Muscle layer of duodenum (tissue), 2 donors: Measurements from ENCODE around the gene TYMS.

Experiments
- H3K27ac ChIP-seq: one replicate; pipeline ENCODE4 v1.7.0; 2013; ENCODE audit warnings: mild to moderate bottlenecking, low read length
- H3K27me3 ChIP-seq: one replicate; pipeline ENCODE4 v1.7.0; 2013; ENCODE audit warnings: low read depth, mild to moderate bottlenecking, control low read depth, low read length
- H3K36me3 ChIP-seq, 2 donors: one replicate each; pipeline ENCODE4 v1.7.0; 2013; ENCODE audit warnings: low read length in 2 of 2, control low read depth in 1 of 2, mild to moderate bottlenecking in 1 of 2; ENCODE audit not compliant: insufficient read depth in 2 of 2, control insufficient read depth in 1 of 2
- H3K4me1 ChIP-seq, 2 donors: one replicate each; pipeline ENCODE4 v1.7.0; 2013; ENCODE audit warnings: low read length in 2 of 2, mild to moderate bottlenecking in 2 of 2, control low read depth in 1 of 2, moderate library complexity in 1 of 2; ENCODE audit not compliant: insufficient read depth in 2 of 2, control insufficient read depth in 1 of 2
- H3K4me3 ChIP-seq, 2 donors: one replicate each; pipeline ENCODE4 v1.7.0; 2013; ENCODE audit warnings: low read length in 2 of 2, low read depth in 1 of 2, mild to moderate bottlenecking in 1 of 2
- H3K9me3 ChIP-seq, 2 donors: one replicate each; pipeline ENCODE4 v1.7.0; 2013; ENCODE audit warnings: low read length in 2 of 2, control low read depth in 1 of 2, mild to moderate bottlenecking in 1 of 2; ENCODE audit not compliant: control insufficient read depth in 1 of 2
- donor health status: healthy.

The TYMS gene

DNA sequence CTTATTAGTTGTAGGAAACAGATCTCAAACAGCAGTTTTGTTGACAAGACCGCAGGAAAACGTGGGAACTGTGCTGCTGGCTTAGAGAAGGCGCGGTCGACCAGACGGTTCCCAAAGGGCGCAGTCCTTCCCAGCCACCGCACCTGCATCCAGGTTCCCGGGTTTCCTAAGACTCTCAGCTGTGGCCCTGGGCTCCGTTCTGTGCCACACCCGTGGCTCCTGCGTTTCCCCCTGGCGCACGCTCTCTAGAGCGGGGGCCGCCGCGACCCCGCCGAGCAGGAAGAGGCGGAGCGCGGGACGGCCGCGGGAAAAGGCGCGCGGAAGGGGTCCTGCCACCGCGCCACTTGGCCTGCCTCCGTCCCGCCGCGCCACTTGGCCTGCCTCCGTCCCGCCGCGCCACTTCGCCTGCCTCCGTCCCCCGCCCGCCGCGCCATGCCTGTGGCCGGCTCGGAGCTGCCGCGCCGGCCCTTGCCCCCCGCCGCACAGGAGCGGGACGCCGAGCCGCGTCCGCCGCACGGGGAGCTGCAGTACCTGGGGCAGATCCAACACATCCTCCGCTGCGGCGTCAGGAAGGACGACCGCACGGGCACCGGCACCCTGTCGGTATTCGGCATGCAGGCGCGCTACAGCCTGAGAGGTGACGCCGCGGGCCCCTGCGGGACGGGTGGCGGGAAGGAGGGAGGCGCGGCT, at the start of gene TYMS:
TYMS (plus strand) TSS at position 343 of the 690 bp plus-strand sequence; CDS start at position 433, 90 bp downstream.
- Histone ChIP-seq H3K27ac (no peak within 1 kb of the TSS), H3K4me1 (no peaks in the 10 kb centered on the region), H3K9me3 (no peaks in the 10 kb centered on the region), H3K36me3 (no peaks in the 10 kb centered on the region), H3K27me3 (no peaks in the 10 kb centered on the region), H3K4me3 (peak within 1 kb of the TSS; percentile 73 to 89)

DNA sequence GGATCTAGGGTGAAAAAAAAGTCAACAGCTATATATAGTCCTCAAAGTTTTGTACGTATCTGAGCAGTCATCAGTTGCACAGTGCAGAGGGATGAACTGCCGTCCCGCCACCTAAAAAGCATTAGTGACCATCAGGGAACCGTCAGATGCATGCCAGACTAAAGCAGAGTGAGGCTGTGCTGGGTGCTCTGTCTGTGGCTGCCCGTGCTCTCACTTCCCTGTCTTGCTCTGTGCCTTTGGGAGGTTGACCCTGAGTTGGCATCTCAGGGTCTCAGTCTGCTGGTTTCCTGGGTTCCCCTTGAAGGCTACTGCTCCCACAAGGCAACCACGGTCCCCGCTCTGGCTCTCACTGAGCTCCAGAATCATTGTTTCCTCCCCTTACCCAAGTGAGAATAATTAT, 49.5 kb upstream of the TYMS start:
- no peaks in the 10 kb centered on the region for H3K9me3 ChIP-seq
- H3K36me3 ChIP-seq, result no peaks in the 10 kb centered on the region
- H3K27ac ChIP-seq, result no peak overlapping the region
- H3K4me1 ChIP-seq, result no peaks in the 10 kb centered on the region
- no peak overlapping the region for H3K4me3 ChIP-seq
- no peaks in the 10 kb centered on the region for H3K27me3 ChIP-seq

DNA sequence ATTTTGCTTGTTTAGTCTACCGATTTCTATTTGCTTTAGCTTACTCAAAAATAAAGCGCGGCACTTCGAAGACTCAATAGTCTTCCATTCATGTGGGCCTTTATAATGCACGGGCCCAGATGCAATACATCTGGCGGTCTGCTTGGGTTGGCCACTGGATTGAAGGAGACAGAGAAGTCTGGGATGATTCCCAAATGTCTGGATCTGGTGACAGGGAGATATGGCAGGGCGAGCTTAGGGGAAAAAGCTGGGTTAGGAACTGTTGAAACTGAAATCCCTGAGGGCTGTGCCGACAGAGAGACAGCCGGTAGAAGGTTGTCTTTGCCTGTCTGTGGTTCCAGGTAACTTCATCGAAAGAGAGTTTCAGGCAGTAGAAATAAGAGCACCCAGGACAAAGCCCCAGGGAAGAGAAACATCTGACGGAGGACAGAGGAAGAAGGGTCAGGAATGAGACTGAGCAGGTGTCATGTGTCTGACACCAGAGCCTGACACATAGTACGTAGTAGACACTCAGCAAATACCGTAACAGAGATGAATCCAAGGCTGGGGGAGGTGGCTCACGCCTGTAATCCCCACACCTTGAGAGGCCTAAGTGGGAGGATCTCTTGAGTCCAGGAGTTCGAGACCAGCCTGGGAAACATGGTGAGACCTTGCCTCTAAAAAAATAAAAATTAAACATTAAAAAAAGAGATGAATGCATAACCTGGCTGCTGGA, 47.1 kb upstream of the TYMS start:
- Histone ChIP-seq H3K27ac (no peak overlapping the region), H3K9me3 (no peaks in the 10 kb centered on the region), H3K36me3 (no peaks in the 10 kb centered on the region), H3K4me3 (no peak overlapping the region), H3K4me1 (no peaks in the 10 kb centered on the region), H3K27me3 (no peaks in the 10 kb centered on the region)

DNA sequence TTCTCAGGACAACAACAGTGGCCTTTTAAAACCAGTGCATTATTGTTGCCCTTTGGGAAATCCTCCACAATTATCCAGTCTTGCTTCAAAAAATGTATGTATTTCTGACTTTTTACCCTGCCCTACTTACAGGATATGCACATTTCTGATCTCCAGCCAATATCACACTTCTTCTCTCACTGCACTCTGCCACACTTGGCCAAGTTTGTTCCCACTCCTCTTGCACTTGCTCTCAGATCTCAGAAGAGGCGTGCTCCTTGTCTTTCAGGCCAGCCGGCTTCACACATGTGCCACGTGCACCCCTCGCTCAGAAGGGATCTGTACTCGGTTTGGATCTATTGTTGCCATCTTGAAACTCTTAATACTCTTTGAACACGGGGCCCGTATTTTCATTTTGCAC, 45.3 kb upstream of the TYMS start:
- no peaks in the 10 kb centered on the region for H3K9me3 ChIP-seq
- no peaks in the 10 kb centered on the region for H3K27me3 ChIP-seq
- no peaks in the 10 kb centered on the region for H3K4me1 ChIP-seq
- no peak overlapping the region for H3K27ac ChIP-seq
- no peak overlapping the region for H3K4me3 ChIP-seq
- no peaks in the 10 kb centered on the region for H3K36me3 ChIP-seq

DNA sequence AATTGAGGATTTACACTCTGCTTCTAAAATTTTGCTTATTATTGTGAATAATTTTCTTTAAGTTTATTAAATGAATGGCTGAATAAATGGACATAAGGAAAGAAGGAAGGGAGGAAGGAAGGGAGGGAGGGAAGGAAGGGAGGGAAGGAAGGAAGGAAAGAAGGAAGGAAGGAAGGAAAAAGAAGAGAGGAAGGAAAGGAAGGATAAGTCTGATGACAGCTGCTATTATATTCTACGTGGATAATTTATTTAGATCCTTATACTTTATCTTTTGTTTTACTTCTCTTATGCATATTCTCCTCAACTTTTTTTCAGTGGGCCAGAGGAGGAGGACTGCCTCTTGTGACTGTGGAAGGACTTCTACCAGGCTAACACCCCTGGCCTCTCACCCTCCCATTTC, 43.3 kb upstream of the TYMS start:
- H3K36me3 ChIP-seq, result no peaks in the 10 kb centered on the region
- no peaks in the 10 kb centered on the region for H3K27me3 ChIP-seq
- no peaks in the 10 kb centered on the region for H3K4me1 ChIP-seq
- no peaks in the 10 kb centered on the region for H3K9me3 ChIP-seq
- H3K27ac ChIP-seq, result no peak overlapping the region
- no peak overlapping the region for H3K4me3 ChIP-seq

DNA sequence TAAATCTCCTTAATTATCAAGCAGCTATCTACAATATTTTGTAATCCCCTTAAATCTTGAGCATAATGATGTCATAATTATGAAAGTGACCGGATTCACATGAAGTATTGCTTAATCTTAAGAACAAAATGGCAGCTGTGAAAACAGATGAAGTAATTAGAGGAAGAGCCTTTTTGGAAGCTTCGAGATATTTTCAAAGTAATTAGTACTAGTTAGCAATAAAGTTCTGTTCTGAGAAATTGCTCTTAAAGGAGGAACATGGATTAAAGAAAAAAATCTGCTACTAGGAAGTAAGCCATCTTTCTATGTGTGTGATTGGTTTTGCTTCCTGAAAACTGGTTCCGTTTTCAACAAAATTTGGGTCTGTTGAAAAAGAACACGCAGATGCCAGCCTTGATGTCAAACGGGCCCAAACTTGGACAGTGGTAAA, 42.3 kb upstream of the TYMS start:
- no peak overlapping the region for H3K27ac ChIP-seq
- no peak overlapping the region for H3K4me3 ChIP-seq
- no peaks in the 10 kb centered on the region for H3K4me1 ChIP-seq
- no peaks in the 10 kb centered on the region for H3K27me3 ChIP-seq
- no peaks in the 10 kb centered on the region for H3K36me3 ChIP-seq
- no peaks in the 10 kb centered on the region for H3K9me3 ChIP-seq

DNA sequence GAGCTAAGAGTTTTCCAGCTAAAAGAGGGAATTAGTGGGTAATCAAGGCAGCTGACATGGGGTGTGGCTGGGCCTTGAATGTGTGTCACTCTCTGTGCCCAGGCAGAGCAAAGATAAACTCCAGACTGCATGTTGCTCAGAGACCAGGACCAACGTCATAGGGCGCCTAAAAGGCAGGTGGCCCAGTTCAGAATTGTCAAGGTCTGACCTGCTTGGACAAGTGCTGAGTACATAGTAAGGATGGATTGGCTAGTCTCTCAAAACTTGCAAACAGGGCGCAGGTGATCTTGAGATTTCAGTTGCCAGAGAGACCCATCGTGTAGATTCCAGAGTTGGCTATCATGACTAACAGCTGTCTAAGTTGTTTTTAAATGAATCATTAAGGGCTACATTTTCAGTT, 41.7 kb upstream of the TYMS start:
- no peaks in the 10 kb centered on the region for H3K27me3 ChIP-seq
- no peak overlapping the region for H3K27ac ChIP-seq
- H3K4me1 ChIP-seq, result no peaks in the 10 kb centered on the region

DNA sequence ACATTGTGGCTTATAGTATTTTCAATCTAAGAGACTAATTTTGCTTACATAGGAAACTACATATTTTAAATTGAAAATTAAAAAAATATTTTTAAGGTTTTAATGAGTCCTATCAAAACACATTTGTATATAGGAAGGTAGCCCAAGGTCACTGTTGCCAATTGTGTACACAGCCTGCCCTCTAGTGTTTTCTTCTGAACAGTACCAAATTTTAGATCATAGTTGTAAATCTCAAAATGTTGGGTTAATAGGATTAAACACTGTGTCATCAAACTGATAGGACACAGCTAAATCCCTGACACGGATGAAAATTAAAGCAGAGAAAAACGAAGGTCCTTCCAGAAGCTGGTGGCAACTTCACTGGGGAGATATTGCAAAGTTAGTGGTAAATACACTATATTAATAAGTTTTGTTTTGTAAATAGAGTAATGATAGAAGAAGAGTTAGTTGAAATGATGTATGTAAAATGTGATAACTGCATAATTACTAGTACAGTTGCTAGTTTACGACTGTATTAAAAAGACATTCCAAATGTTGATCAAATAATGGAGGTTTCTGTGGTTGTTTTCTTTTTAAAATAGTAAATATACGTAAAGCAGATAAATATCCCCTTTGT, 41.0 kb upstream of the TYMS start:
- Histone ChIP-seq H3K36me3 (no peaks in the 10 kb centered on the region), H3K27ac (no peak overlapping the region), H3K4me3 (no peak overlapping the region), H3K27me3 (no peaks in the 10 kb centered on the region), H3K9me3 (no peaks in the 10 kb centered on the region), H3K4me1 (no peaks in the 10 kb centered on the region)

More for the DNA sequence above, 41.7 kb upstream of the TYMS start:
- Histone ChIP-seq H3K4me3 (no peak overlapping the region), H3K36me3 (no peaks in the 10 kb centered on the region), H3K9me3 (no peaks in the 10 kb centered on the region)

DNA sequence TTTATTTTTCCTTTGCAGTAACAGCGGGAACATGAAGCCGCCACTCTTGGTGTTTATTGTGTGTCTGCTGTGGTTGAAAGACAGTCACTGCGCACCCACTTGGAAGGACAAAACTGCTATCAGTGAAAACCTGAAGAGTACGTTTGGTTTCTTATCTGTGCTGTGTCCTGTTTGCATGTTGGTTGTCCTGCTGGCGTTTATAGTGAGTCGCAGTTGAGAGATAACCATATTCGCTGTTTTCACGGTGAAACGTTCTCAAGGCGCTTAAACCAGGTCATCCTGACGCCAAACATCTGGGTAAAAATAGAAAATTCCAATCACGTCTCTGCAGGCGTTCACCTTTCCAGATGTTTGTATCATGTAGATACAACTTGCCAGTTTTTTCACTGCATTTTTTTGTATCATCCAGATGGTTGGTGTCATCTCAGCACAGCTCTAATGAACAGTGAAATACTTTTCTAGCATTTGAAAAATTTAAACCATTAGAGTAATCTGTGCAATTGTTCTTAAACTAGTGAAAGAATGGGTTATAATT, 39.4 kb upstream of the TYMS start:
- no peaks in the 10 kb centered on the region for H3K27me3 ChIP-seq
- H3K9me3 ChIP-seq, result no peaks in the 10 kb centered on the region
- no peak overlapping the region for H3K4me3 ChIP-seq
- H3K27ac ChIP-seq, result no peak overlapping the region
- no peaks in the 10 kb centered on the region for H3K36me3 ChIP-seq
- no peaks in the 10 kb centered on the region for H3K4me1 ChIP-seq

DNA sequence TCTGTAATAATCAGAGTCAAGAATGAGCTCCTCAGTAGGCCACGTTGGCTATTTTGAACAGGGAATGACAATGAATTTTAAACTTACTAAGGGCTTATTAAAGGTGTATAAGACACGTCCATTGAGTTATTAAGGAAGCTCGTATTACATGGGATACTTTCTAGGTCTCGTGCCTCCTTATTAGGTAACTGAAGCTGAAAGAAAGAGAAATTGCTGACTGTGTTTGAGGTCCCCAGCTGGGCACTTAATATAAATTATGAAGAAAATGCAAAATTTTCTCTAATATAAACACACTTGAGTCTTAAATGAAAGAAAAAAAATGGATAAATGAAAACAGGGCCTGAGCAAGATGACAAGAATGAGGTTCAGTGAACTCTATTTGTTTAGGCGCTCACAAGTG, 38.8 kb upstream of the TYMS start:
- Histone ChIP-seq H3K4me3 (no peak overlapping the region), H3K4me1 (no peaks in the 10 kb centered on the region)

DNA sequence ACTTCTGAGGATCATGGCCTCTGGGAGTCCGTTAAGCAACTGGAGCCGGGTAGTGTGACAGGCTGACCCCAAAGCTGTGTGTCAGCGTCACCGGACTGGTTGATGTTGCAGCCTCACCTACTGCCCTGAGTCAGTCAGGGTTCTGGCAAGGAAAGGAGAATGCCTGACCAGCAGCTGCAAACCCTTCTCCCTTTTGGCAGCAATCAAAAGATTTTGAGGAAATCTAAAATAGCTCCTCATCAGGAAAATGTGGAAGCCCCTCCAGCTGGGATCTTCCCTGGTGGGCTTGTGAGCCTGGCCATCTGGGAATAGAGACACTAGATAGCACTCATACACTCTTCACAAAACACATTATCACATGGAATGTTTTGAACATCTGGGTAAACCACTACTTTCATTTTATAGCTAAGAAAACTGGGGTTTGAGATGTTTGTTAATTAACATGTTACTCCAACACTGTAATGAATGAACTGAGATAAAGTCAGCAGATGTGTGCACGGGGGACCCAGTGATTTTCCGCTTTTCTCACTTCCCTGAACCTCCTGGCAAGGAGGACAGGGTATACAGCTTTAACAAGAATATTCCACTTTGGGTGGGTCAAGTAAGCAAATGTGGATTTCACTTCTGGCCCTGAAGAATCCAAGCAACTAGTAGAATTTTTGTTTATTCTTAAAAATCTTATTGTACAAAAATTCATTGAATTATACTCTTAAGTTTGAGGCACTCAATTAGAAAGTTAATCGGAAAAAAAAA, 36.0 kb upstream of the TYMS start:
- no peaks in the 10 kb centered on the region for H3K27me3 ChIP-seq
- H3K27ac ChIP-seq, result no peak overlapping the region
- H3K36me3 ChIP-seq, result no peaks in the 10 kb centered on the region
- H3K4me1 ChIP-seq, result no peaks in the 10 kb centered on the region
- H3K9me3 ChIP-seq, result no peaks in the 10 kb centered on the region
- no peak overlapping the region for H3K4me3 ChIP-seq

More for the DNA sequence above, 38.8 kb upstream of the TYMS start:
- no peak overlapping the region for H3K27ac ChIP-seq
- no peaks in the 10 kb centered on the region for H3K9me3 ChIP-seq
- H3K36me3 ChIP-seq, result no peaks in the 10 kb centered on the region
- H3K27me3 ChIP-seq, result no peaks in the 10 kb centered on the region
